Sigmoid colon (tissue), 7 donors: ENCODE data around the gene BAZ1A. TPM values are rescaled to one million over a fixed set of nuclear protein-coding genes. Genes with fewer than 3 reads are reported as not detected.

ENCODE experiments used
- DNase-seq: peaks from one replicate; pipeline ENCODE4 v3.0.0-alpha.2; 2019
- H3K27ac ChIP-seq, 4 donors: fragments of 200-600 bp; sonication (generic); one replicate each; pipeline ENCODE4 v1.5.1; 2016 to 2019; ENCODE audit warnings: mild to moderate bottlenecking in 1 of 4
- H3K27me3 ChIP-seq, 3 donors: fragments of 200-600 bp; sonication (generic); one replicate each; pipeline ENCODE4 v1.5.1; 2019; ENCODE audit warnings: mild to moderate bottlenecking in 1 of 3
- H3K36me3 ChIP-seq, 4 donors: fragments of 200-600 bp; sonication (generic); one replicate each; pipeline ENCODE4 v1.5.1; 2016 to 2019
- H3K4me1 ChIP-seq, 4 donors: fragments of 200-600 bp; sonication (generic); one replicate each; pipeline ENCODE4 v1.5.1; 2017 to 2019
- H3K4me3 ChIP-seq, 4 donors: fragments of 200-600 bp; sonication (generic); one replicate each; pipeline ENCODE4 v1.5.1; 2017 to 2019; ENCODE audit warnings: mild to moderate bottlenecking in 2 of 4, moderate library complexity in 1 of 4
- H3K9me3 ChIP-seq, 4 donors: fragments of 200-600 bp in 3 of 4; sonication (generic) in 3 of 4; one replicate each; pipeline versions ENCODE4 v1.5.1 to v1.6.1; 2013 to 2019
- EP300 ChIP-seq, 4 donors: sonication (generic); formaldehyde crosslinking; IDR thresholded peaks; one replicate each; pipeline ENCODE4 v1.6.1; 2017; ENCODE audit warnings: antibody characterized with exemption in 4 of 4
- POLR2A ChIP-seq, 2 donors: fragments of 450-650 bp; IDR thresholded peaks; one replicate each; pipeline ENCODE4 v1.6.1; 2016; ENCODE audit warnings: antibody characterized with exemption in 2 of 2, mild to moderate bottlenecking in 2 of 2, moderate library complexity in 2 of 2
- POLR2AphosphoS5 ChIP-seq, 4 donors: sonication (generic); formaldehyde crosslinking; IDR thresholded peaks; one replicate each; pipeline ENCODE4 v1.6.1; 2017; ENCODE audit warnings: antibody characterized with exemption in 4 of 4
- WGBS, 2 donors: extraction: QIAGEN DNeasy Blood & Tissue Kit; methylation state at CpG; one replicate each; pipeline ENCODE4 v1.1.7; 2013; 5-methylcytosine and 5-hydroxymethylcytosine counted together
- intact Hi-C: fragments of 100-400 bp; cut with DNase I; formaldehyde crosslinking; loops from one replicate; pipeline ENCODE4 v1.15.1; 2023
- polyA plus RNA-seq, 3 donors: library from polyadenylated mRNA; stranded (reverse); fragments of 200-250 nt; gene quantifications; one replicate each; pipeline ENCODE4 v1.2.3, GENCODE V29; 2013
- total RNA-seq, 4 donors: library from RNA; depleted of rRNA; stranded (reverse); fragments of >200 nt; gene quantifications; one replicate each; pipeline ENCODE4 v1.1.0, GENCODE V29; 2016
- TF ChIP-seq, protein P1 (sequence below), 4 experiments: fragments of 450-650 bp in 3 of 4; fragments of 200-600 bp in 1 of 4; IDR thresholded peaks; one replicate each; pipeline ENCODE4 v1.5.1; 2016 to 2019; ENCODE audit warnings: antibody characterized with exemption in 4 of 4, mild to moderate bottlenecking in 3 of 4, moderate library complexity in 2 of 4
- donor health status: healthy with polysubstance abuse.
- donor health status: Bipolar disorder and iron deficiency.
- donor health status: healthy.

The BAZ1A gene, protein sequence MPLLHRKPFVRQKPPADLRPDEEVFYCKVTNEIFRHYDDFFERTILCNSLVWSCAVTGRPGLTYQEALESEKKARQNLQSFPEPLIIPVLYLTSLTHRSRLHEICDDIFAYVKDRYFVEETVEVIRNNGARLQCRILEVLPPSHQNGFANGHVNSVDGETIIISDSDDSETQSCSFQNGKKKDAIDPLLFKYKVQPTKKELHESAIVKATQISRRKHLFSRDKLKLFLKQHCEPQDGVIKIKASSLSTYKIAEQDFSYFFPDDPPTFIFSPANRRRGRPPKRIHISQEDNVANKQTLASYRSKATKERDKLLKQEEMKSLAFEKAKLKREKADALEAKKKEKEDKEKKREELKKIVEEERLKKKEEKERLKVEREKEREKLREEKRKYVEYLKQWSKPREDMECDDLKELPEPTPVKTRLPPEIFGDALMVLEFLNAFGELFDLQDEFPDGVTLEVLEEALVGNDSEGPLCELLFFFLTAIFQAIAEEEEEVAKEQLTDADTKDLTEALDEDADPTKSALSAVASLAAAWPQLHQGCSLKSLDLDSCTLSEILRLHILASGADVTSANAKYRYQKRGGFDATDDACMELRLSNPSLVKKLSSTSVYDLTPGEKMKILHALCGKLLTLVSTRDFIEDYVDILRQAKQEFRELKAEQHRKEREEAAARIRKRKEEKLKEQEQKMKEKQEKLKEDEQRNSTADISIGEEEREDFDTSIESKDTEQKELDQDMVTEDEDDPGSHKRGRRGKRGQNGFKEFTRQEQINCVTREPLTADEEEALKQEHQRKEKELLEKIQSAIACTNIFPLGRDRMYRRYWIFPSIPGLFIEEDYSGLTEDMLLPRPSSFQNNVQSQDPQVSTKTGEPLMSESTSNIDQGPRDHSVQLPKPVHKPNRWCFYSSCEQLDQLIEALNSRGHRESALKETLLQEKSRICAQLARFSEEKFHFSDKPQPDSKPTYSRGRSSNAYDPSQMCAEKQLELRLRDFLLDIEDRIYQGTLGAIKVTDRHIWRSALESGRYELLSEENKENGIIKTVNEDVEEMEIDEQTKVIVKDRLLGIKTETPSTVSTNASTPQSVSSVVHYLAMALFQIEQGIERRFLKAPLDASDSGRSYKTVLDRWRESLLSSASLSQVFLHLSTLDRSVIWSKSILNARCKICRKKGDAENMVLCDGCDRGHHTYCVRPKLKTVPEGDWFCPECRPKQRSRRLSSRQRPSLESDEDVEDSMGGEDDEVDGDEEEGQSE (N-terminal part only)
- total RNA-seq, result 10 to 100 TPM; 18.2 to 25.2 (median 21.6) TPM
- polyA plus RNA-seq, result 10 to 100 TPM; 22.4 to 73.1 (median 31.8) TPM

DNA sequence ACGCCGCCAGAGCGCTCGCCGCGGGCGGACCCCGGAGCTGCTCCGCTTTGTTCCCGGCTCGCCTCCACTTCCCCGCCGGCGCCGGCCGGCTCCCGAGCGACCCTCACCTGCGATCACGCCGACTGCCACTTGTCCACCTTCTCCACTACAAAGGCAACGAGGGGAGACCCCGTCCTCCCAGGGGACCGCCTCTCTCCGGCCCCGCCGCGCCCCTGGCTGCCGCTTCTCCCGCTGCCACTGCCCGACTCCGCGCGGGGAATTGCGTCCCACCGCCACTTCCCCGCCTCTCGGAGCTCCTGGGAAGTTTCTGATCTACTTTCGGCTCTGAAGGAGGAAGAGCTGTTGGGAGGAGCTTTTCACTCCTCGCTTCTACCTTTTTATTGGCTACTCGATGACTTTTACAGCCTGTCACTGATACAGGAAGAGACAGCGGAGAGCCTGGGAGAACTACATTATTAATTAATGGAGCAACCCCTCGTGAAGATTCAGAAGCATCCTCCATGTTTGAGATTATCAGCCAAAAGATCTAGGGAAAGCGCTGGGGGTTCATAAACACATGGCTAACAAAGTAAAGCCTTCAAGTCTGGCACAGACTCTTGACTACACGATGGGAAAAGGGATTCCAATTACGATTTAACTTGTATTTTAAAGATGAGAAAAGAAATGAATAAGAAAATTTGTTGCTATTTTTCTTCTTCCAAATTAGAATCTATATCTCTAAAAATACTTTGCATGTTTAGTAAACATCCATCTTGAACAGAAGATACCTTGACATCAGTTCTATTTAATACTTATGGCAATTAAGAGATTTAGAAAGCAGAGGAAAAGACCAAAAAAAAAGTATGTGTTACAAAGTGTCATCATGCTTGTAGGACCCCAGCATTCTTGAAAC is at the start of gene BAZ1A:
BAZ1A (minus strand) TSS at position 330 of the 892 bp plus-strand sequence. CDS start 756 bp downstream, outside the sequence.
- Histone ChIP-seq H3K27me3 (no peaks in the 10 kb centered on the region), H3K36me3 (no peaks in the 10 kb centered on the region), H3K4me1 (peaks cover 0 to 13% (median 5%) of the 10 kb centered on the region in 4 donors), H3K4me3 (peak within 1 kb of the TSS; percentile 66 to 98 (median 92)), H3K27ac (peak within 1 kb of the TSS; percentile 97 to 99 (median 98)), H3K9me3 (no peaks in the 10 kb centered on the region)
- peak; percentile 90 to 97 (median 91) for TF ChIP-seq POLR2AphosphoS5 (IDR thresholded peaks at IDR 0.05)
- no peak for TF ChIP-seq EP300 (IDR thresholded peaks at IDR 0.05)
- TF ChIP-seq POLR2A (IDR thresholded peaks at IDR 0.05), result peak; percentile 71 to 88
- TF ChIP-seq, protein P1, sequence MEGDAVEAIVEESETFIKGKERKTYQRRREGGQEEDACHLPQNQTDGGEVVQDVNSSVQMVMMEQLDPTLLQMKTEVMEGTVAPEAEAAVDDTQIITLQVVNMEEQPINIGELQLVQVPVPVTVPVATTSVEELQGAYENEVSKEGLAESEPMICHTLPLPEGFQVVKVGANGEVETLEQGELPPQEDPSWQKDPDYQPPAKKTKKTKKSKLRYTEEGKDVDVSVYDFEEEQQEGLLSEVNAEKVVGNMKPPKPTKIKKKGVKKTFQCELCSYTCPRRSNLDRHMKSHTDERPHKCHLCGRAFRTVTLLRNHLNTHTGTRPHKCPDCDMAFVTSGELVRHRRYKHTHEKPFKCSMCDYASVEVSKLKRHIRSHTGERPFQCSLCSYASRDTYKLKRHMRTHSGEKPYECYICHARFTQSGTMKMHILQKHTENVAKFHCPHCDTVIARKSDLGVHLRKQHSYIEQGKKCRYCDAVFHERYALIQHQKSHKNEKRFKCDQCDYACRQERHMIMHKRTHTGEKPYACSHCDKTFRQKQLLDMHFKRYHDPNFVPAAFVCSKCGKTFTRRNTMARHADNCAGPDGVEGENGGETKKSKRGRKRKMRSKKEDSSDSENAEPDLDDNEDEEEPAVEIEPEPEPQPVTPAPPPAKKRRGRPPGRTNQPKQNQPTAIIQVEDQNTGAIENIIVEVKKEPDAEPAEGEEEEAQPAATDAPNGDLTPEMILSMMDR (IDR thresholded peaks at IDR 0.05), result peak in 2 of 4 experiments; percentile 15 to 25
- DNase-seq, result peak; percentile 83
- intact Hi-C loops, result loop anchor here (10.0 kb wide), 1 partner anchor 170 kb away; the partner anchor contains the start of gene FAM177A1
- 0% methylated on average over 46 of the region's 46 CpGs for WGBS, 2 donors

DNA sequence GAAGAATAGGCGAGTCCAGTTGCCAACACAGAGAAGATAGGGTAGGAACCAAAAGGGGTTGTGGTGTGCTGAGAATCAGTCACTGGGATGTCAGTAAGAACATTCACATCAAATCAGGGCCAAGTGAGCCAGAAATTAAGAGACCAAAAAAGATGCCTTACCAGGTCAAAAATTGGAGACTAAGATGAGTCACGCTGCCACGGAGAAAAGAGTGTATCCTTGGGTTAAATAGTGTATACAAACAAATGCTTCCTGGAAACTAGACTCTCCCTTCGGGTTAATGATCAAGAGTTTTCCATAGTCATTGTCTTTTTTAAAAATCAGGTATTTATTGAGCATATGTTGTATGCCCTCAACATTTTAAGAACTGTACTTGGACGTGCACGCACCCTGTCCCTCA is 45.2 kb upstream of the BAZ1A start:
- Histone ChIP-seq H3K27ac (no peak overlapping the region), H3K27me3 (no peaks in the 10 kb centered on the region), H3K36me3 (no peaks in the 10 kb centered on the region), H3K4me3 (no peak overlapping the region), H3K9me3 (peaks cover 0 to 2% (median 0%) of the 10 kb centered on the region in 4 donors), H3K4me1 (no peaks in the 10 kb centered on the region)
- intact Hi-C loops, result no loop called here
- DNase-seq, result no peak
- 72 to 76% methylated on average over 6 of the region's 6 CpGs for WGBS, 2 donors
- no peak for TF ChIP-seq EP300 (IDR thresholded peaks at IDR 0.05)

DNA sequence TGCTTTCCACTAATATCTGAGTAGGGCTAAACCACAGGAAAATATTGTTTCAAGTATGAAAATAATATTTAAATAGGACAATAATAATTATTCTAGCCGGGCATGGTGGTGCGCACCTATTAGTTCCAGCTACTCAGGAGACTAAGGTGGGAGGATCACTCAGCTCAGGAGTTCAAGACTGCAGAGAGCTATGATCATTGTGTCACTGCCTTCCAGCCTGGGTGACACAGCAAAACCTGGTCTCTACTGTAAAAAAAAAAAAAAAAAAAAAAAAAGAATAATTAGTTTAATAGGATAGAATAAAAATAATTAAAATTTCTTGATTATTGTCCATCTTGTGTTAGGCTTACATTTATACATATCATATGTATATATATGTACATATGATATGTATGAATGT is 38.5 kb upstream of the BAZ1A start:
- no peaks in the 10 kb centered on the region for H3K36me3 ChIP-seq
- no peak for DNase-seq
- no peaks in the 10 kb centered on the region for H3K27me3 ChIP-seq
- intact Hi-C loops, result no loop called here
- TF ChIP-seq, protein P1 (IDR thresholded peaks at IDR 0.05), result no peak
- TF ChIP-seq POLR2A (IDR thresholded peaks at IDR 0.05) (no peak), EP300 (IDR thresholded peaks at IDR 0.05) (no peak), POLR2AphosphoS5 (IDR thresholded peaks at IDR 0.05) (no peak)
- 92 to 95% methylated on average over 2 of the region's 2 CpGs for WGBS, 2 donors
- no peak overlapping the region for H3K4me3 ChIP-seq
- no peaks in the 10 kb centered on the region for H3K4me1 ChIP-seq
- no peaks in the 10 kb centered on the region for H3K9me3 ChIP-seq
- no peak overlapping the region for H3K27ac ChIP-seq

DNA sequence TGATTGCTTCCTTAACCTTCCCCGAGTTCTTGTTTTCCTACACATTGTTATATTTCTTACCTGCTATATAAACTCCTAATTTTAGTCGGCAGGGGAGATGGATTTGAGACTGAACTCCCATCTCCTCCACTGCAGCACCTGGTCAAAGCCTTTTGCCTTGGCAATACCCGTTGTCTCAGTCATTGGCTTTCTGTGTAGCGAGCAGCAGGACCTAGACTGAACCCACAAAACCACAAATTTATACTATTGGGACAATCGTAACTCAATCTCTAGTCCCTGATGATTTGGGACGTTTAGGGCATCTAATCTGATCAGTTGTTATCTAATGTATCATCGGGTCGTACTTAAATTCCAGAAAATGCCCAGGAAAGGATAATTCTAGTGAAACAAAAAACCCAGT is 37.8 kb upstream of the BAZ1A start:
- H3K4me1 ChIP-seq, result no peaks in the 10 kb centered on the region
- intact Hi-C loops, result no loop called here
- WGBS, 2 donors, result 79 to 87% methylated on average over 8 of the region's 8 CpGs
- H3K4me3 ChIP-seq, result no peak overlapping the region
- no peaks in the 10 kb centered on the region for H3K9me3 ChIP-seq
- H3K27ac ChIP-seq, result no peak overlapping the region
- no peaks in the 10 kb centered on the region for H3K36me3 ChIP-seq
- TF ChIP-seq POLR2AphosphoS5 (IDR thresholded peaks at IDR 0.05) (no peak), EP300 (IDR thresholded peaks at IDR 0.05) (no peak), POLR2A (IDR thresholded peaks at IDR 0.05) (no peak)
- TF ChIP-seq, protein P1 (IDR thresholded peaks at IDR 0.05), result no peak
- H3K27me3 ChIP-seq, result no peaks in the 10 kb centered on the region
- DNase-seq, result no peak
